MM.1S (cell line): ENCODE data around the gene NGRN.
"Not testable (repeated sequence)": the region's sequence is repeated elsewhere in the genome, so short reads cannot be mapped to it uniquely, and the experiment has no call there.

Source experiments
- EZH2phosphoT487 ChIP-seq: fragments of 300-600 bp; sonication (generic); IDR thresholded peaks from 2 replicates; pipeline ENCODE4 v1.6.1; 2018; ENCODE audit warnings: antibody characterized with exemption, low read length
- TF ChIP-seq, protein P1 (sequence below): fragments of 300-600 bp; sonication (generic); IDR thresholded peaks from 2 replicates; pipeline ENCODE4 v1.5.1; 2016; ENCODE audit warnings: antibody characterized with exemption, low read length, mixed read lengths

GRCh38 chr15:90280743-90281142 lies 15.3 kb downstream of the NGRN start:
- TF ChIP-seq, protein P1, sequence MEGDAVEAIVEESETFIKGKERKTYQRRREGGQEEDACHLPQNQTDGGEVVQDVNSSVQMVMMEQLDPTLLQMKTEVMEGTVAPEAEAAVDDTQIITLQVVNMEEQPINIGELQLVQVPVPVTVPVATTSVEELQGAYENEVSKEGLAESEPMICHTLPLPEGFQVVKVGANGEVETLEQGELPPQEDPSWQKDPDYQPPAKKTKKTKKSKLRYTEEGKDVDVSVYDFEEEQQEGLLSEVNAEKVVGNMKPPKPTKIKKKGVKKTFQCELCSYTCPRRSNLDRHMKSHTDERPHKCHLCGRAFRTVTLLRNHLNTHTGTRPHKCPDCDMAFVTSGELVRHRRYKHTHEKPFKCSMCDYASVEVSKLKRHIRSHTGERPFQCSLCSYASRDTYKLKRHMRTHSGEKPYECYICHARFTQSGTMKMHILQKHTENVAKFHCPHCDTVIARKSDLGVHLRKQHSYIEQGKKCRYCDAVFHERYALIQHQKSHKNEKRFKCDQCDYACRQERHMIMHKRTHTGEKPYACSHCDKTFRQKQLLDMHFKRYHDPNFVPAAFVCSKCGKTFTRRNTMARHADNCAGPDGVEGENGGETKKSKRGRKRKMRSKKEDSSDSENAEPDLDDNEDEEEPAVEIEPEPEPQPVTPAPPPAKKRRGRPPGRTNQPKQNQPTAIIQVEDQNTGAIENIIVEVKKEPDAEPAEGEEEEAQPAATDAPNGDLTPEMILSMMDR: not testable (repeated sequence)
- not testable (repeated sequence) for TF ChIP-seq EZH2phosphoT487
